BJ (cell line): ENCODE results near the gene HSD17B8. TPM values are rescaled to one million over a fixed set of nuclear protein-coding genes. Genes with fewer than 3 reads are reported as not detected.
A peak's percentile ranks its signal among the peaks of the same experiment; 100 is the strongest.

Experiments used
- CTCF ChIA-PET: fragments of 350-600 bp; formaldehyde crosslinking; extraction: SDS; loops from one replicate; lab custom pipeline; 2021; ENCODE audit warnings: antibody characterized with exemption, inconsistent platforms; lab: Yijun Ruan, JAX
- POLR2A ChIA-PET: fragments of 300-600 bp; sonication (Branson Sonifier 250); formaldehyde crosslinking; extraction: SDS; loops from one replicate; lab custom pipeline; 2021; ENCODE audit warnings: antibody characterized with exemption; lab: Charles Lee
- DNase-seq: peaks from one replicate; pipeline ENCODE4 v3.0.0-alpha.2; 2011; ENCODE audit warnings: low read depth
- H3K27me3 ChIP-seq: 2 replicates; pipeline ENCODE4 v1.6.0; 2011; ENCODE audit warnings: low read length; ENCODE audit not compliant: control insufficient read depth, insufficient read depth
- H3K36me3 ChIP-seq: 2 replicates; pipeline ENCODE4 v1.5.1; 2011; ENCODE audit warnings: low read length; ENCODE audit not compliant: control insufficient read depth, insufficient read depth
- H3K4me3 ChIP-seq: 2 replicates; pipeline ENCODE4 v1.5.1; 2011; ENCODE audit warnings: low read depth, mild to moderate bottlenecking, control low read depth, low read length
- polyA minus RNA-seq: library from RNA; depleted of rRNA, polyadenylated mRNA; stranded (reverse); fragments of >200 nt; gene quantifications from 2 replicates; pipeline ENCODE4 v1.2.3, GENCODE V29; 2011; rRNA and poly(A)+ RNA removed
- polyA plus RNA-seq: library from polyadenylated mRNA; depleted of rRNA; stranded (reverse); fragments of >200 nt; gene quantifications from 2 replicates; pipeline ENCODE4 v1.2.3, GENCODE V29; 2011; rRNA removed
- TF ChIP-seq, protein P1 (sequence below): IDR thresholded peaks from 2 replicates; pipeline ENCODE4 v1.5.1; 2011; ENCODE audit warnings: low read depth, mild to moderate bottlenecking, control low read depth, inconsistent platforms, low read length, moderate library complexity; ENCODE audit not compliant: insufficient read depth

HSD17B8 gene
- polyA plus RNA-seq (2.1 and 3.4 TPM in 2 replicates), polyA minus RNA-seq (0.41 and 0.47 TPM in 2 replicates)

DNA sequence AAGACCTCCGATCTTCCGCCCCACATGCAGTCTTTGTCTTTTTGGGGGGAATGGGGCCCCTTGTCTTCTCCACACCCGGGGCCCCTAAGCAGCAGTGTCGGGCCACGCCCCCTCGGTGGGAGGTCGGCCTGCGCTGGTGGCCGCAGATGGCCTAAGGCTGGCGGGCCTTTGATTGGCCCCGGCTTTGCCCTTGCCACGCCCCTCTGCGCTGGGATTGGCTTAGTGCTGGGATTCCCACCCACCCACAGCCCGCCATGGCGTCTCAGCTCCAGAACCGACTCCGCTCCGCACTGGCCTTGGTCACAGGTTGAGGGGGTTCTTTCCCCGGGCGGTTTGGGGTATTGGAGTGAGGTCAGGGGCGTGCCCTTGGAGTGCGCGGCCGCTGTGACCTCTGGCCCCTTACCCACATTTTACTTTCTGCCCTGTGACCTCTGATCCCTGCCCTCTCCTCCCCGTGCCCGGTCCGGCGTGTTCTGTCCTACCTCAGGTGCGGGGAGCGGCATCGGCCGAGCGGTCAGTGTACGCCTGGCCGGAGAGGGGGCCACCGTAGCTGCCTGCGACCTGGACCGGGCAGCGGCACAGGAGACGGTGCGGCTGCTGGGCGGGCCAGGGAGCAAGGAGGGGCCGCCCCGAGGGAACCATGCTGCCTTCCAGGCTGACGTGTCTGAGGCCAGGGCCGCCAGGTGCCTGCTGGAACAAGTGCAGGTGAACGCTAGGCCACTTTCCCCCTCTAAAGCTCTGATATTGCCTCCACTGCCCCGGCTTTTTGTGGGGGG is at the start of gene HSD17B8:
Gene HSD17B8 (plus strand): TSS at position 241 of the 776 bp plus-strand sequence. CDS start 14 bp downstream, at position 255.
- H3K27me3 ChIP-seq = no peaks in the 10 kb centered on the region
- ChIA-PET POLR2A (interaction anchor here (0.6 to 1.0 kb wide), 2 partner anchors 67 to 233 kb away, joined by 5 to 10 read pairs; partner anchors contain the start of genes RPS18 and VPS52), CTCF (interaction anchor here (0.6 to 1.6 kb wide), 5 partner anchors 43 to 224 kb away, joined by 3 to 4 read pairs (median 3); no protein-coding TSS in a partner anchor)
- DNase-seq = no peak
- TF ChIP-seq, protein P1, sequence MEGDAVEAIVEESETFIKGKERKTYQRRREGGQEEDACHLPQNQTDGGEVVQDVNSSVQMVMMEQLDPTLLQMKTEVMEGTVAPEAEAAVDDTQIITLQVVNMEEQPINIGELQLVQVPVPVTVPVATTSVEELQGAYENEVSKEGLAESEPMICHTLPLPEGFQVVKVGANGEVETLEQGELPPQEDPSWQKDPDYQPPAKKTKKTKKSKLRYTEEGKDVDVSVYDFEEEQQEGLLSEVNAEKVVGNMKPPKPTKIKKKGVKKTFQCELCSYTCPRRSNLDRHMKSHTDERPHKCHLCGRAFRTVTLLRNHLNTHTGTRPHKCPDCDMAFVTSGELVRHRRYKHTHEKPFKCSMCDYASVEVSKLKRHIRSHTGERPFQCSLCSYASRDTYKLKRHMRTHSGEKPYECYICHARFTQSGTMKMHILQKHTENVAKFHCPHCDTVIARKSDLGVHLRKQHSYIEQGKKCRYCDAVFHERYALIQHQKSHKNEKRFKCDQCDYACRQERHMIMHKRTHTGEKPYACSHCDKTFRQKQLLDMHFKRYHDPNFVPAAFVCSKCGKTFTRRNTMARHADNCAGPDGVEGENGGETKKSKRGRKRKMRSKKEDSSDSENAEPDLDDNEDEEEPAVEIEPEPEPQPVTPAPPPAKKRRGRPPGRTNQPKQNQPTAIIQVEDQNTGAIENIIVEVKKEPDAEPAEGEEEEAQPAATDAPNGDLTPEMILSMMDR = no peak
- peak within 1 kb of the TSS; percentile 50 for H3K4me3 ChIP-seq
- H3K36me3 ChIP-seq = peaks cover 17% of the 10 kb centered on the region

DNA sequence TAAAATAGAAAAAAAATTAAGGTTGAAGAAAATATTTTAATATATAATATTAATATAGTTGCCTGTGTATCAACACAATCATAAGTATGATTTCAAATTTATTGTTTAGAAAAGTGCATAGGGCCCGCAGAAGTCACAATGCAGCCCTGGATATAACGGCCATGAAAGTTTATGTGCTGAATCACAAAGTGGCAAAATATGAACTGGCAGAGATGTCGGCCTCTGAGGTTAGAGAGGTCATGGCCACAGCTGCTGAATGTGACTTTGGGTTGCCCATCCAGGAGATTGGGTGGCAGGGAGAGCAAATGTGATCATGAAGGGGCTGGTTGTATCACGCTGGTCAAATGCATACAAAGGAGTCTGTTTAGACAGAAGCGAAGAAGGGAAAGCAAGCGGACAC is 47.9 kb upstream of the HSD17B8 start:
- POLR2A ChIA-PET = no interaction called here
- TF ChIP-seq, protein P1 = no peak
- Histone ChIP-seq H3K36me3 (no peaks in the 10 kb centered on the region), H3K4me3 (no peak overlapping the region), H3K27me3 (peaks cover 4% of the 10 kb centered on the region)
- CTCF ChIA-PET = interaction anchor here (0.7 to 1.5 kb wide), 2 partner anchors 8 to 16 kb away, joined by 3 to 5 read pairs; no protein-coding TSS in a partner anchor
- no peak for DNase-seq

DNA sequence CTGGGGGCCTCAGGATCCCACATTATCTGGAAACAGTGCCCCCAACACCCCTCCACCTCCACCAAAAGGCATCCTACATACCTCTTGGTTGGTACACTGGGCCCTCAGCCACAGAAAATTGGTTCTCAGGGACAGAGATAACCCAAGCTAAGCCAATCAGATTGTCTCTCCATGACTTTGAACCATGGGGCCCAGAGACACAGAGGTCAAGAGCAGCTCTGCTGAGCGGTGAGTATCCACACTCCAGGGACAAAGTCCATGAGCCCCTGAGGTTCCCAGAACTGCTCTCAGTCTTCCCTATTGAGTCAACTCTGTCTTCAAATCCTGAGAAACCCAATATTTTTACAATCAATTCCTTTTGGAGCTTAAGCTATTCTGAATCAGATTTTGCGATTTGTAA is 47.5 kb upstream of the HSD17B8 start:
- ChIA-PET CTCF (interaction anchor here (0.7 to 1.5 kb wide), 4 partner anchors 9 to 91 kb away, joined by 3 to 5 read pairs (median 4); no protein-coding TSS in a partner anchor), POLR2A (no interaction called here)
- Histone ChIP-seq H3K27me3 (peaks cover 4% of the 10 kb centered on the region), H3K4me3 (no peak overlapping the region), H3K36me3 (no peaks in the 10 kb centered on the region)
- no peak for DNase-seq
- TF ChIP-seq, protein P1 = no peak

DNA sequence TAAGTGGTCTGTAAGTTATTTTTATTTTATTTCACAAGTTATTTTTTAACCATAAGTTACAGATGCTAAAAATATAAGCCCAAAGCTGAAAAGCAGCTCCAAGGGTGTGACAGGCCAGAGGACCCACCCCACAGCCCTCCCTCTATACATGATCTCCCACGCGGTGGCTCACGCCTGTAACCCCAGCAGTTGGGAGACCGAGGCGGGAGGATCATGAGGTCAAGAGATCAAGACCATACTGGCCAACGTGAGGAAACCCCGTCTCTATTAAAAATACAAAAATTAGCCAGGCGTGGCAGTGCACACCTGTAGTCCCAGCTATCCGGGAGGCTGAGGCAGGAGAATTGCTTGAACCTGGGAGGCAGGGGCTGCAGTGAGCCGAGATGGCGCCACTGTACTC is 44.4 kb upstream of the HSD17B8 start:
- Histone ChIP-seq H3K27me3 (peaks cover 3% of the 10 kb centered on the region), H3K36me3 (no peaks in the 10 kb centered on the region), H3K4me3 (no peak overlapping the region)
- no peak for DNase-seq
- TF ChIP-seq, protein P1 = no peak
- CTCF ChIA-PET = interaction anchor here (0.9 to 4.3 kb wide), 9 partner anchors 7 to 247 kb away, joined by 3 to 44 read pairs (median 14); no protein-coding TSS in a partner anchor
- POLR2A ChIA-PET = no interaction called here

DNA sequence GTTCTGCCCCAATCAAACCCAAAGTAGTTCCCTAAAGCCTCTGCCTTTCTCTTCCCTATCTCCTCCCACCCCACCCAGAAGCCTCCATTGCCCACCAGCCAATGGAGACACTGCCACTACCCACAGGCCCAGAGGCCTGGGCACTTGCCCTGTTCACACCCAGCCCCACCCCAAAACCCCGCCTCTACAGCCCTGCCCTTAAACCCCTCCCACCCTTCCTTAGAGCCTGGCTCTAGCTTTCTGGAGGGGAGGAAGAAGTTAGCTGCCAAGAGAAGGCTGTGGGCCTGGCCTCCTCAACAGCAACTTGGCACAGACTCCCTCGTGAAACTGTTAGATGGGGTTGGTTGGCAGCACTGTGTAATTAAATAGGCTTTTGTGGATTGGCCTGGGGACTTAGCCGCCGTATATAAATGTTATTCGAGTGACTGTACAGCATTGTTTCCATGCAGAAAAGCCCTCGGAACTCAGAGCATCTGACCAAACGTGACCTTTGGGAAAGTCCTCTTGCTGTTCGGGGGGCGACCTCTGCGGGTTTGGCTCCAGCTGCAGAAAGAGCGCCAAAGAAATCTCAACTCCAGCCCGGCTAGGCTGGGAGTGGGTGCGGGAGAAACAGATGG is 43.6 kb upstream of the HSD17B8 start:
- peaks cover 3% of the 10 kb centered on the region for H3K27me3 ChIP-seq
- H3K4me3 ChIP-seq = no peak overlapping the region
- DNase-seq = peak; percentile 73
- no peaks in the 10 kb centered on the region for H3K36me3 ChIP-seq
- ChIA-PET POLR2A (no interaction called here), CTCF (interaction anchor here (0.6 to 4.3 kb wide), 19 partner anchors 8 to 246 kb away, joined by 3 to 44 read pairs (median 4); partner anchors contain the start of genes COL11A2 and HSD17B8)
- TF ChIP-seq, protein P1 = no peak
